GM12864 (cell line): ENCODE results near the gene BRD7.

ENCODE experiments used
- DNase-seq: peaks from one replicate; pipeline ENCODE4 v3.0.0-alpha.2; 2011; ENCODE audit warnings: low read depth
- H3K4me3 ChIP-seq: 2 replicates; pipeline ENCODE4 v1.5.1; 2011; ENCODE audit warnings: mild to moderate bottlenecking, low read depth, low read length, control low read depth
- TF ChIP-seq, protein P1 (sequence below): IDR thresholded peaks from 2 replicates; pipeline ENCODE4 v1.5.1; 2011; ENCODE audit warnings: low read depth, mild to moderate bottlenecking, moderate library complexity, low read length, control low read depth, inconsistent platforms; ENCODE audit errors: missing control alignments

The BRD7 gene

DNA sequence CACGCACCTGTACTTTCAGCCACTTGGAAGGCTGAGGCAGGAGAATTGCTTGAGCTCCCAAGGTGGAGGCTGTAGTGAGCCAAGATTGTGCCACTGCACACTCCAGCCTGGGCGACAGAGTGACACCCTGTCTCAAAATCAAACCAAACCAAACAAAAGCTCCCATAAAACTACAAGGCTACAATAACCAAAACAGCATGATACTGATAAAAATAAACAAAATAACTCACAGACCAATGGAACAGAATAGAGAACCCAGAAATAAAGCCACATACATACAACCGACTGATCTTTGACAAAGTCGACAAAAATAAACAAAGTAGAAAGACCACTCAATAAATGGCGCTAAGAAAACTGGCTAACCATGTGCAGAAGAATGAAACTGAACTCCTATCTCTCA lies 37.2 kb downstream of the BRD7 start:
- H3K4me3 ChIP-seq: no peak overlapping the region
- TF ChIP-seq, protein P1, sequence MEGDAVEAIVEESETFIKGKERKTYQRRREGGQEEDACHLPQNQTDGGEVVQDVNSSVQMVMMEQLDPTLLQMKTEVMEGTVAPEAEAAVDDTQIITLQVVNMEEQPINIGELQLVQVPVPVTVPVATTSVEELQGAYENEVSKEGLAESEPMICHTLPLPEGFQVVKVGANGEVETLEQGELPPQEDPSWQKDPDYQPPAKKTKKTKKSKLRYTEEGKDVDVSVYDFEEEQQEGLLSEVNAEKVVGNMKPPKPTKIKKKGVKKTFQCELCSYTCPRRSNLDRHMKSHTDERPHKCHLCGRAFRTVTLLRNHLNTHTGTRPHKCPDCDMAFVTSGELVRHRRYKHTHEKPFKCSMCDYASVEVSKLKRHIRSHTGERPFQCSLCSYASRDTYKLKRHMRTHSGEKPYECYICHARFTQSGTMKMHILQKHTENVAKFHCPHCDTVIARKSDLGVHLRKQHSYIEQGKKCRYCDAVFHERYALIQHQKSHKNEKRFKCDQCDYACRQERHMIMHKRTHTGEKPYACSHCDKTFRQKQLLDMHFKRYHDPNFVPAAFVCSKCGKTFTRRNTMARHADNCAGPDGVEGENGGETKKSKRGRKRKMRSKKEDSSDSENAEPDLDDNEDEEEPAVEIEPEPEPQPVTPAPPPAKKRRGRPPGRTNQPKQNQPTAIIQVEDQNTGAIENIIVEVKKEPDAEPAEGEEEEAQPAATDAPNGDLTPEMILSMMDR: no peak
- no peak for DNase-seq

DNA sequence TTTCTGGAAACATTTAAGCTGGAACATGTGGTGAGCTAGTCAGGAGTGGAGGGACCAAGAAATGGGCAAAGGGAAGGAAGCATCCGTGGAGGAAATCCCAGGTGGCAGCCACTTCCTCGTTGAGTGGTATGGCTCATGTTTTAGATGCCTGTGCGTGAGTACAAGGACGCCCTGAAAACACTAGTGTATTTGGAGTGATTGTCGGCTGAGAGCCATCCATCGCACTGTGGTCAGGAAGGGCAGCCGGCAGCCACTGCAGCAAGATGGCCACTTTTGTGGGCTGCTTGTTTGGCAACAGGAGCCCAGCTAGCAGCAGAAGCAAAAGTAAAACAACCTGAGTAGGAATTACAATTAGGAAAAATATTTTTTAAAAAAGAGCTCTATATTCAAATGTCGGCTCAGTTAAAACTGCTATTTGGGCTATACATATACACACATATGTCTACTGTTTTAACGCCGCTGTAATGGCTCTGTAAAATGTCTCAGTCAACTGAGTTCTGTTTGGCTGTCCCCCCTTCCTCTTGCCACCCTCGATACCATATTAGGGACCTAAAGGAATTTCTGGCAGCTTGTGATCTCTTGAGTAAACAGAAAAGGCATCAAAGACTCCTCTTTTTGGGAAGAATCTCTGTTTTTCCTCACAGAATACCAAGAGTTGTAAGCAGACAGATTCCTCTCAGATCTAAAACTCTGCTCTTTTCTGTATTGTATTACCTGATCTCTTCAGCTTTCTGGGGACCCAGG lies 39.2 kb downstream of the BRD7 start:
- DNase-seq: no peak
- H3K4me3 ChIP-seq: no peak overlapping the region
- TF ChIP-seq, protein P1: no peak

DNA sequence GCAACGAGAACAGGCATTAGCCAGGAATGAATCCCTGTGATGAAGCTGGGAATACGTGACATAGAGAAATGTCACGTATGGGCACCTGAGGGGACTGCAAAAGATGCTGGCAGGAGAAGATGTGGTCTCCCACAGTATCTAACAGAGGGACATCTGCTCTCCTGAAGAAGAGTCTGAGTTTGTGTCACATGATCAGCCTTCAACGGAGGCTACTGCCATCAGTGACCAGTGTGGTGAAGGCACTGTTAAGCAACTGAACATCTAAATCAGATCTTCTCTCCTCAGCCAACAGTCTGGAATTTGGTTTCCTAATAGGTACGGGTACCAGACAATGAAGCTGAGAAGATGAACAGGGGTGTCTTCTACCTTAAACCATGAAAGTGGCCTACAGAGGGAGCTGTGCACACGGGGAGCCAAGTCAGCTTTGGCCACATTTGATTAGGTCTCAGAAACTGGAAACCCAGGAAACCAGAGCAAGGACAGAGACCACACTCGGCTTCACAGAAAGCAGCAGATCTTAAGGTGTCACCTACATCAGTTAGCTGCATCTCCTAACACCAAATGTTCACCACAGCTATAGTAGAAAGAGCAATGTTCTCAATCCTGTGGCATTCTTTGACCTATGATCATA lies 41.8 kb downstream of the BRD7 start:
- TF ChIP-seq, protein P1: peak; percentile 69
- peak; percentile 49 for DNase-seq

DNA sequence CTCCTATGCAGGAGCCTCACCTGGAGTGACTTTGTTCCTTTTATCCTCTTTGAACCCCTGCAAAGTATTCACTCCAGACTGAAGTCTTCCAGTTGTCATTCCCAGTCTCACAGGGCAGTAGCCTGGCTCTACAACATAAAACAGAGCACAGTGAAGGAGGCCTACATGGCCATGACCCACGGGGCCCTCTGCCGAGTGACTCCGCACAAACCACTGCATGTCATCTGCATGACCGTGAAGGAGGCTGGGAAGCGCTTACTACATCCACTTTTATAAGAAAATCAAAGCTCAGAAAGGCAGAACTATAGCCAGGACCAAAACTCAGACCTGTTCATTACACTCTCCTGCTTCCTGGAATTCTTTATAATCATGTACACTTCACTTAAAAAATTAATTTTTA lies 42.5 kb downstream of the BRD7 start:
- H3K4me3 ChIP-seq: no peak overlapping the region
- TF ChIP-seq, protein P1: no peak
- DNase-seq: no peak

More for the DNA sequence above, 41.8 kb downstream of the BRD7 start:
- H3K4me3 ChIP-seq: no peak overlapping the region

DNA sequence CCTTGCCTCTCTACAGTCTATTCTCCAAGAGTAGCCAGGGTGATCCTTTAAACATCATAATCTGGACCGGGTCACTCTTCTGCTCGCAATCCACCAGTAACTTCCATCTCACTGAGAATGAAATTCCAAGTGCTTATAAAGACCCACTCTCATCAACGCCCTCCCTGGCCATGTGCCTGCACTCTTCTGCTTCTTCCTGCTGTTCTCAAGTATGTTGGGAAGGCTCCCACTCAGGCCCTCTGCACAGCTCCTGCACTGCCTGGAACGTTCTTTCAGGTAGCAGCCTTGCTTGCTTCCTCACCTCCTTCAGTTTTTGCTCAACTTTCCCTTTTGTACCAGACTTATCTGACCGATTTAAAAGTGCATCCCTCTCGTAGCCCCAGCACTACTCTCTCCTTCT lies 44.4 kb downstream of the BRD7 start:
- no peak overlapping the region for H3K4me3 ChIP-seq
- TF ChIP-seq, protein P1: no peak
- no peak for DNase-seq

DNA sequence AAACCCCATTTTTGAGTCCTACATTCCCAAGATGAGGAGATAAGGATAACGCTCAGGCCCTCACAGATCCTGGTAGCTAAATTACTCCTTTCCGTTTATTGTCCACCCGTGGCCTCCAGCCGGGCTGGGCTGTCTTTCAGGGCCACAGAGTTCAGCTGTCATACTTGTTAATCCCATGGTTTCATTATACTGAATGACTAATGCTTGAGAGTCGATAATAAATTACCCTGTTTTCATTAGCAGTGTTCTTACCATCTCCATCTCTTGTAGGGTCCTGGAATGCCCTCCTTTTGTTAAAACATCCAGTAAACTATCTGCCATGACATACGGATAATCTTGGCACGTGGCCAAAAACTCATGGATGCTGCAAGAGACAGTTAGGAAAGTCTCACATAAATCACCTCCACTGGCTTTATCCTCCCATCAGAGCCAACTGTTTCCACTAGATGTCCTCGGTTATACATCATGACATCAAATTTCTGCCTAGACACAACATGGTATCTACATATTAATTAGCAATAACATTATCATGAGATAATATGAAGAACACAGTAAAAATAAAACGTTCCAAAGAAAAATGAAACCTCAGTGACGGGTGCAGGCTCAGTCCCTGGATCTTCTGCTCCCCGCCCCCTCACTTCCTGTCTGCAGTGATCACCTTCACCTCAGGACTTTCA lies 45.3 kb downstream of the BRD7 start:
- TF ChIP-seq, protein P1: peak; percentile 26
- DNase-seq: no peak
- H3K4me3 ChIP-seq: no peak overlapping the region
